Frontal cortex (tissue), 4 donors: Measurements from ENCODE around the gene CEP57L1. TPM values are rescaled to one million over a fixed set of nuclear protein-coding genes. Genes with fewer than 3 reads are reported as not detected.
"Not testable (repeated sequence)": the region's sequence is repeated elsewhere in the genome, so short reads cannot be mapped to it uniquely, and the experiment has no call there.

Experiments used
- DNase-seq, 2 donors: peaks; one replicate each; pipeline ENCODE4 v3.0.0; 2012; ENCODE audit warnings: low spot score in 2 of 2
- FAIRE-seq: peaks from 2 replicates; lab custom pipeline; 2012; peaks lifted over from hg19 to GRCh38; lab: Jason Lieb, UNC
- total RNA-seq: library from RNA; depleted of rRNA; stranded (reverse); fragments of >200 nt; gene quantifications from one replicate; pipeline ENCODE4 v1.2.3, GENCODE V29; 2014
- donor health status: control.
- donor health status: control.
- donor health status: control.

CEP57L1 gene
- total RNA-seq, 1 donor from 2014 or later = 97.4 TPM

DNA sequence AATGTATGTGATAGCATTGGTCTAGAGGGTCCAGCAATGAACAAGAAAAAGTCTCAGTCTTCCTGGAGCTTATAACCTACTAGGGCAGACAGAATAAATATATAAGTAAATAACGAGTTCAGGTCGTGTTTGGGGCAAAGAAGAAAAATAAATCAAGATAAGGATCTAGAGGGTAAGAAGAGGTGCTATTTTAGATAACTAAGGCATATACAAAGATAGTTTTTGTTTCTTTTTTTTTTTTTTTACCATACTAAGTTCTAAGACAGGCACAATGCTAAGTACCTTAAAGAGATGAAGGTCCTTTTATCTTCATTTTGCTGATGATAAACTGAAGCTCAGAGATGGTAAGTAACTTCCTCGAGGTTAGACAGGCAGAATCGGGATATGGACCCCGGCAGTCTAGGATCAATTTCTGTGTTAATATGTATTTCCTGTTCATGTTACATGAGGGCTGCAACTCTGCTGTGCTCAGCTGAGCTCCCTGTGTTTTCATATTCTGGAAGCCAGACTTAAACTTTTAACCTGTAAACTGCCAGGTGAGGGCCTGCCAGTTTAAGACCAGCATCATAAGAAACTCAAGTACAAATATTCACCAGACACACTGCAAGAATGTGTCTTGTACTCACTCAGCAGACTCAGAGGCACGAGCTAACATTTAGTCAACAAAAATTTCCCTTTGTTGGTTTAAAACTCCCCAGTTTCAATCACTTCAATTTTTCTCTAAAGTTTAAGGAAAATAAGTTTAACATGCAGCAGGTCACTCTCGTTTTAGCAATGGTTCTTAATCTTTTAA, 24.0 kb upstream of the CEP57L1 start:
- FAIRE-seq = no peak
- DNase-seq = no peak

GRCh38 chr6:109073344-109074132, 21.8 kb upstream of the CEP57L1 start:
- DNase-seq (peak in 1 of 2 donors; percentile 30), FAIRE-seq (peak; percentile 98)

DNA sequence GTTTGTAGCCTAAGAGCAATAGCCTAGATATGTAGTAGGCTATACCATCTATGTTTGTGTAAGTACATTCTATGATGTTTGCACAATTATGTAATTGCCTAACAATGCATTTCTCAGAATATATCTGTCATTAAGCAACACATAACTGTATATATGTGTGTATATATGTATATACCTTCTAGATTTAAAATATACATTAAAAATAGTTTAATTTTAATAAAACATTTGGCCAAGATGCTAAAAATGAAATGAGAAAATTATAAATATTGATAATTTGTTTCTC, 21.2 kb upstream of the CEP57L1 start:
- FAIRE-seq = peak; percentile 43
- DNase-seq = no peak

DNA sequence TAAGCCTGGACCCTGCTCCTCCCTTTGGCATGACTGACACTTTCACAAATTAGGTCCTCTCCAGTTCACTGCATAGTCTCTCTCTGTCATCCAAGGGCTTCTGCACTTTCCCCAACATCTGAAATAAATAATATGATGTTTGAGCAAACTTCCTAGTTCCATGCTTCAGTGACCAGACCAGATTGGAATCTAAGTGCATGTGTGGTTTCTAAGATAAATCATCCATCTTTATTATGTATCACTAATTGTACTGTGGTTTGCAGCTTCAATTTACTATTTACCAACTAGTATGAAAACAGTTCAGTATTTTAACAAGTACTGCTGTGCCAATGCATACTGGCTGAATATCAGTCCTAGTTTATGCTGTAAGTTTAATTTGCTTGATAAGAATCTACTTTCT, 19.4 kb upstream of the CEP57L1 start:
- no peak for FAIRE-seq
- no peak for DNase-seq

DNA sequence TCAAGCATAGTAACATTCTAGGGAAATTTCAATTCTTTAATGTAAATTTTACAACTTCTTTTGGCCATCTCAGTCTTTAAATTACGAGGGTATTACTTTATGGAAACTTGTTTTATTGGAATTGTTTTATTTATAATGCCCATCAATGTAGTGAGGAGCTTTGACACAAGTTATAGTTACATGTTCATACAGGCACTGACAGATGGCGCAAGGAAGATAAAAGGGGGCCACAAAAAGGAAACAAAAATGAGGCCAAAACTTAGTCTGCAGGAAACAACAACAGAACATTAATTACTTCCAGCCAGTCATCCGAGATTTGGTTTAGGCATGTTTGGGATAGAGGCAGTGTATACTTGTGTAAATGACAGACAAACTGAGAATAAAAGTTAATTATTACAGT, 18.9 kb upstream of the CEP57L1 start:
- DNase-seq = no peak
- no peak for FAIRE-seq

DNA sequence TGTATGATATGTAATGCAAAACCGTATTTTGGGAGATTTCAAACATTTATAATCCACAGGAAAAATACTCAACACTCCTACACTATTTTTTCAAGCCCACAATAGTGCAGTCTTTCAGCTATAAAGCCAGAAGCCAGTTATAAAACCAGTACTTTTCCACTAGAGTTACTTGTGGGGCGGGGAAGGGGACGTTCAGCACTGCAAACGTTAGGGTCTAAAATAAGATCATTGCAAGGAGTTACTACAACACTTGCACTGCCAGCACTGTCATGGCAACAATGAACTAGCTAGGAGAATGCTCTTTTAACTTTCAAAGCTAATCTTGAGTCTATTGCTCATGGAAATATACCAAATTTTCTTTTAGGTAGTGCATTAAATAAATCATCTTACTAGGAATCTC, 15.3 kb upstream of the CEP57L1 start:
- FAIRE-seq (no peak), DNase-seq (no peak)

GRCh38 chr6:109081026-109081425, 14.3 kb upstream of the CEP57L1 start:
- DNase-seq = no peak
- FAIRE-seq = no peak

- no peak for DNase-seq
- FAIRE-seq = no peak
Observed at GRCh38 chr6:109081516-109082187, 13.7 kb upstream of the CEP57L1 start.

DNA sequence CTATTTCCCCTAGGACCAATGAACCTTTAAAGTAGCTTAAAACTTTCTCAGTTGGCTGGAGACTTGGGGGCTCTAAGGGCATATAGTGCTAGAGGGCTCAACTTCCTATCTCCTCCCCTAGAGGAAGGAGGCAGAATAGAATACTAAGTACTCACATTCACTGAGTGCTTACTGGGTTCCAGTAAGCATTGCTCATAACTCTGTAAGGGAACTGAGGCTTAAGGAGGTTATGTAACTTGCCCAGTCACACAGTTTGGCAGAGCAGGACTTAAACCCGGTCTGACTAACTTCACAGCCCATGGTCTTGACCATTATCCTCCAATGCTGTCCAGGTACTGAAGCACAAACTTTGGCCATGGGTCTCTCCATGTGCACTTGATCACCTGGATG, 13.1 kb upstream of the CEP57L1 start:
- FAIRE-seq (no peak), DNase-seq (no peak)

DNA sequence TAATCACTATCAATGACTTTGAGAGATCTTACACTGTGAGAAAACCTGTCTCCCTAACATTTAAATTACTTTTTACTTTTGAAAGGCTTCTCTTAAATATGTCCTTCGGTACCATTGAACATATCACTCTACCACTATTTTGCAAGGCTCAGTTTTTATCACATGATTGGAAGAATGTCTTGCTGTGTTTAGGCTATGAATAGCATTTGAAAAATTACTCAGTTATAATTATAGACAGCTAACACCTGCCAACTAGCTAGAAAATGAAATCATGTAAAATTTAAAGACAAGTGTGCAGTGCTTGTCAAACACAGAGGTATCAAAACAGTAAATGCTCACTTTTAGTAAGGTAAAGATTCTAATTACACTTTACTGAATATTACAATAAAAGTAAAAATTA, 11.7 kb upstream of the CEP57L1 start:
- FAIRE-seq = no peak

GRCh38 chr6:109084146-109084545, 11.2 kb upstream of the CEP57L1 start:
- DNase-seq, FAIRE-seq: not testable (repeated sequence)

More for the DNA sequence above, 11.7 kb upstream of the CEP57L1 start:
- DNase-seq = no peak

GRCh38 chr6:109087661-109088264, 7.5 kb upstream of the CEP57L1 start:
- FAIRE-seq = no peak
- peak in 1 of 2 donors; percentile 26 for DNase-seq

DNA sequence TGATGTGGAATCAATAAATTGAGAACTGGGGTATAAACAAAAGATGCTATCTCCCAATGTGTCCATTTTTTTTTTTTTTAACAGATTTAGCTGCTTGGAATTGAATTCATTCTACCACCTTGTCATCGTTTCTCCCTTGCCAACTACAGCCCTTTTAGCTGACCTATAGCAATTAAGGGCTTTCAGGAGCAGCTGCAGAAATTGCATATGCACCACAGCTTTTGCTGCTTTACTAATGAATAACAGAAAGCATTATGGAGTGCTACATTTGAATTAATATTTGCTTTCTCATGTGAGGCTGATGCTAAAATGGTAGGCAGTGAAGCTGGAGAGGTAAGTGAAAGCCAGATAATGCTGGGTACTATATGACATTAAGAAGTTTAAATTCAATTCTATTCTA, 6.3 kb upstream of the CEP57L1 start:
- FAIRE-seq (no peak), DNase-seq (no peak)

DNA sequence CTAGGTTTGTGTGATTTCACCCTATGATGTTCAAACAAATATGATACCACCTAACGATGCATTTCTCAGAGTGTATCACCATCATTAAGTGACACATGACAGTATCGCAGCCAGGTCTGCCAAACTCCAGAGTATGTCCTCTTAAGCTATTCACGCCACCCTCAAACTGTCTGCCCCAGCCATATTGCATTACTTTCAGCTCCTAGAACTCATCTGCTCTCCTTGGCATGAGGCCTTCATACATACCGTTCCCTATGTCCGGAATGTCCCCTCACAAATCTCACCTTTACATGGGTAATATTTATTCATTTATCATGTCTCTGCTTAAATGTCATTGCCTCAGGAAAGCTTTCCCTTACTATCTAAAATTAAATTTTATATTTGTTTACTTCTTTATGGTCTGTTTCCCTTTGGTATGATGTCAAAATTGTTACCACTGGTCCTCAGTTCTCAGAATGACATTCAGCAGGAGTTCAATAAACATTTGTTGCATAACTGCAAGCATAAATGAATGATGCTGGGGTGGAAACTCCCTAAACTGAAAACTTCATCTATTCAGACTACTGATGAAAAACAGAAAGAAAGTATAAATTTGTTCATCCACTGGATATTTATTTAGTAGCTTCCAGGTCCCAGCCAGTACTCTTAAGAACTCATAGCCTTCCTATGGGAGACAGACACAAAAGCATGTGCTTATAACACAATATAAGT, 3.8 kb upstream of the CEP57L1 start:
- no peak for FAIRE-seq

GRCh38 chr6:109092074-109092473, 3.2 kb upstream of the CEP57L1 start:
- DNase-seq (no peak), FAIRE-seq (no peak)

More for the DNA sequence above, 3.8 kb upstream of the CEP57L1 start:
- DNase-seq = no peak

DNA sequence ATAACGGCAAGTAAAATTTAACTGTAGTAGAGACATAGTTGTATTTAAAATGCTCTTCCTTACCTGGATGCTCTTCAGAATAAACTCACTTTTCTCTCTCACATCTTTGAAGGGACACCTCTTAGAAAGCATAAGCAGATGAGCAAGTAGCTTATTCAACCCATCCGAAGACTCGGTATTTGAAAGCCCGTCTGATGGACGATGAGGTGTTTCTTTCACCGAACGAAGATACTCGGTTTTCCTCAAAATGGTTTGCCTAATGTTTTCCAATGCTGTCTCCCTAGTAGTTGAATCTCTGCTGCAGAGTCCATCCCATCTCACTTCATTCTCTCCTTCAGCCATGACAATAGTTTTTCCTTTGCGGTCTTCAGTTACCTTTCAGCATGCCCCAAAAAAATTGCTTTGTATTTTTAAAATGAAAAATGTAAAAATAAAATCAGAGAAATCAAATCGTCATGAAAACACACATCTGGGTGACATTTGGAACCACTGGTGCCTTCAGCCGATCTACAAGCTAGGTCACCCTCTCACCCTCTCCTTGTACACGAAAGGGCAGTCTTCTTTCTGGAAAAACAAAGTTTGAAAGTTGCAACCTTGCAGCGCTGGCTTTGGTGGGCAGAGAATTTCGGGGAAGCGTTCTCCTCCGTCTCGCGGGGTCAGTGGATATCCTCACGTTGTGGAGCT, 1.4 kb upstream of the CEP57L1 start:
- FAIRE-seq = no peak
- DNase-seq = no peak

DNA sequence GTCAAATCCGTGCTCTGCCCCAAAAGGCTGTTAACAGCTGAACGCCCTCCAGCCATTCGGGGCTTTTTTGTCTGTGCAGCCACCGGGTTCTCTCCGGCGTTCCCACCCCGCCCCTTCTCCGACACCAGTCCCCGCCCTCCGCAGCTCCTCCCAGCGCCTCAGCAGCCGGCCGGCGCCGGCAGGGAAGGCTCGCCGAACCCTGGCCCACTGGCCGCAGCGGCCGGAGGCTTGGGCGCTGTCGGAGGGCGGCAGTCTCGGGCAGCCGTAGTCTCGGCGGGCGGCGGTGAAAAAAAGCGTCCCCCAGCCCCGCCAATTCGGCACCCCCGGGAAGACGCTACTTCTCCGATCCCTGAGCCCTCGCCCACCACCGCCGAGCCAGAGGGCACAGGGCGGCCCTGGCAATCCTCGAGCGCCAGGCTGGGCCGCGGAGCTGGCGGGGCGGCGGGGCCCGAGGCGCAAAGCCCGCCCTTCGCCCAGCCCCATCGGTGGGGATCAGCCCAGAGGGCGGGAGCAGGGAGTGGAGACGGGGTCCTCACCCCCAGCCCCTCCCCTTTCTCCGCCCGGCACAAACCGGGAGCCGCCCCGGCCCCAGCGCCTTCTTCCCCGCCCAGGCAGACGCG, 781 bp upstream of the CEP57L1 start, which contains the start of gene SESN1:
SESN1 (minus strand) TSS at position 431 of the 620 bp plus-strand sequence. CDS start 773 bp downstream, outside the sequence.
- FAIRE-seq = no peak
- DNase-seq = peak; percentile 88 to 92

DNA sequence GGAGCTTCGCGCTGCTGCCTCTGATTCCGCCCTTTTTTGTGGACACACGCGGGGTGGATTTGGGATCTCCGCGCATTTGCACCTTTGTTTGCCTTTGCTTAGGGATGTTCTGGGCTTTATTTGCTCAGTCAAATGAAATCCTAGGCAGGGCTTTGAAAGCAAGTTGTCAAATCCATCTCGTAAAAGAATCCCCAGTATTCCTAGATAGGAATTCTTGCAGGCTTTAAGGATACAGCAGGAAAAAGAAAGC, 453 bp downstream of the CEP57L1 start:
- DNase-seq (no peak), FAIRE-seq (no peak)

GRCh38 chr6:109096208-109096607, 901 bp downstream of the CEP57L1 start:
- DNase-seq (no peak), FAIRE-seq (no peak)
